Measurements from ENCODE around the gene PSMD13. TPM values are rescaled to one million over a fixed set of nuclear protein-coding genes. Genes with fewer than 3 reads are reported as not detected.

Gene PSMD13
- total RNA-seq, 1 experiment from 2014 or later: 179 TPM

- H3K4me3 ChIP-seq (replicated peaks in 1 of 2; ENCODE audit: low read depth in 1 of 2, low read length in 2 of 2): no peak overlapping the region
- no peaks in the 10 kb centered on the region for H3K27me3 ChIP-seq (ENCODE audit: insufficient read depth, low read length)
- no peaks in the 10 kb centered on the region for H3K36me3 ChIP-seq (ENCODE audit: control insufficient read depth in 1 of 2, insufficient read depth in 2 of 2, low read length in 2 of 2)
- no peaks in the 10 kb centered on the region for H3K9me2 ChIP-seq (ENCODE audit: insufficient read depth)
- BruUV-seq (replicated peaks): no TSS peak
- H3K27ac ChIP-seq (ENCODE audit: low read depth, low read length): no peak overlapping the region
- H3K4me1 ChIP-seq (ENCODE audit: control insufficient read depth in 1 of 2, insufficient read depth in 2 of 2, low read length in 2 of 2): no peaks in the 10 kb centered on the region
- H3K4me2 ChIP-seq (ENCODE audit: low read length): no peak overlapping the region
- H4K20me1 ChIP-seq (ENCODE audit: insufficient read depth): no peaks in the 10 kb centered on the region
- ChIA-PET CTCF (no interaction called here), RAD21 (ENCODE audit: low non-redundant PET in 1 of 2, low total read pairs in 2 of 2, uncharacterized antibody in 2 of 2, unreplicated experiment in 2 of 2) (no interaction called here), POLR2A (no interaction called here)
- ATAC-seq (no peak), DNase-seq (ENCODE audit: low read depth, low spot score) (no peak)
- H3K9me3 ChIP-seq (ENCODE audit: control insufficient read depth in 1 of 2, insufficient read depth in 1 of 2, low read depth in 1 of 2, low read length in 2 of 2): no peaks in the 10 kb centered on the region
- TF ChIP-seq SRF (IDR thresholded peaks at IDR 0.05; ENCODE audit: low read depth) (no peak), SP1 (IDR thresholded peaks at IDR 0.05; ENCODE audit: low read depth) (no peak), FOSL1 (IDR thresholded peaks at IDR 0.05; ENCODE audit: low read depth) (no peak), ZNF274 (IDR thresholded peaks at IDR 0.05; ENCODE audit: low read depth, low read length) (no peak), CEBPB (IDR thresholded peaks at IDR 0.05; ENCODE audit: low read depth) (no peak), POLR2A (IDR thresholded peaks at IDR 0.05; ENCODE audit: borderline replicate concordance, extremely low read depth, insufficient read depth, insufficient read length) (no peak), MAX (IDR thresholded peaks at IDR 0.05) (no peak), ELF1 (IDR thresholded peaks at IDR 0.05; ENCODE audit: borderline replicate concordance, low read depth) (no peak), YY1 (IDR thresholded peaks at IDR 0.05; ENCODE audit: extremely low read depth, insufficient replicate concordance, low read depth, low read length) (no peak), TCF7L2 (IDR thresholded peaks at IDR 0.05; ENCODE audit: borderline replicate concordance, extremely low read depth, insufficient read depth, insufficient read length) (no peak), EZH2phosphoT487 (IDR thresholded peaks at IDR 0.05; ENCODE audit: borderline replicate concordance) (no peak), EZH2 (IDR thresholded peaks at IDR 0.05) (no peak), CBX3 (IDR thresholded peaks at IDR 0.05; ENCODE audit: low read depth) (no peak), EGR1 (IDR thresholded peaks at IDR 0.05; ENCODE audit: low read depth) (no peak), SIN3A (IDR thresholded peaks at IDR 0.05; ENCODE audit: low read depth) (no peak)
- TF ChIP-seq, protein P1, sequence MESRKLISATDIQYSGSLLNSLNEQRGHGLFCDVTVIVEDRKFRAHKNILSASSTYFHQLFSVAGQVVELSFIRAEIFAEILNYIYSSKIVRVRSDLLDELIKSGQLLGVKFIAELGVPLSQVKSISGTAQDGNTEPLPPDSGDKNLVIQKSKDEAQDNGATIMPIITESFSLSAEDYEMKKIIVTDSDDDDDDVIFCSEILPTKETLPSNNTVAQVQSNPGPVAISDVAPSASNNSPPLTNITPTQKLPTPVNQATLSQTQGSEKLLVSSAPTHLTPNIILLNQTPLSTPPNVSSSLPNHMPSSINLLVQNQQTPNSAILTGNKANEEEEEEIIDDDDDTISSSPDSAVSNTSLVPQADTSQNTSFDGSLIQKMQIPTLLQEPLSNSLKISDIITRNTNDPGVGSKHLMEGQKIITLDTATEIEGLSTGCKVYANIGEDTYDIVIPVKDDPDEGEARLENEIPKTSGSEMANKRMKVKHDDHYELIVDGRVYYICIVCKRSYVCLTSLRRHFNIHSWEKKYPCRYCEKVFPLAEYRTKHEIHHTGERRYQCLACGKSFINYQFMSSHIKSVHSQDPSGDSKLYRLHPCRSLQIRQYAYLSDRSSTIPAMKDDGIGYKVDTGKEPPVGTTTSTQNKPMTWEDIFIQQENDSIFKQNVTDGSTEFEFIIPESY (IDR thresholded peaks at IDR 0.05; ENCODE audit: extremely low read depth, insufficient replicate concordance, low read length): no peak
- TF ChIP-seq, protein P2, sequence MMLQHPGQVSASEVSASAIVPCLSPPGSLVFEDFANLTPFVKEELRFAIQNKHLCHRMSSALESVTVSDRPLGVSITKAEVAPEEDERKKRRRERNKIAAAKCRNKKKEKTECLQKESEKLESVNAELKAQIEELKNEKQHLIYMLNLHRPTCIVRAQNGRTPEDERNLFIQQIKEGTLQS (IDR thresholded peaks at IDR 0.05): no peak
- TF ChIP-seq, protein P3, sequence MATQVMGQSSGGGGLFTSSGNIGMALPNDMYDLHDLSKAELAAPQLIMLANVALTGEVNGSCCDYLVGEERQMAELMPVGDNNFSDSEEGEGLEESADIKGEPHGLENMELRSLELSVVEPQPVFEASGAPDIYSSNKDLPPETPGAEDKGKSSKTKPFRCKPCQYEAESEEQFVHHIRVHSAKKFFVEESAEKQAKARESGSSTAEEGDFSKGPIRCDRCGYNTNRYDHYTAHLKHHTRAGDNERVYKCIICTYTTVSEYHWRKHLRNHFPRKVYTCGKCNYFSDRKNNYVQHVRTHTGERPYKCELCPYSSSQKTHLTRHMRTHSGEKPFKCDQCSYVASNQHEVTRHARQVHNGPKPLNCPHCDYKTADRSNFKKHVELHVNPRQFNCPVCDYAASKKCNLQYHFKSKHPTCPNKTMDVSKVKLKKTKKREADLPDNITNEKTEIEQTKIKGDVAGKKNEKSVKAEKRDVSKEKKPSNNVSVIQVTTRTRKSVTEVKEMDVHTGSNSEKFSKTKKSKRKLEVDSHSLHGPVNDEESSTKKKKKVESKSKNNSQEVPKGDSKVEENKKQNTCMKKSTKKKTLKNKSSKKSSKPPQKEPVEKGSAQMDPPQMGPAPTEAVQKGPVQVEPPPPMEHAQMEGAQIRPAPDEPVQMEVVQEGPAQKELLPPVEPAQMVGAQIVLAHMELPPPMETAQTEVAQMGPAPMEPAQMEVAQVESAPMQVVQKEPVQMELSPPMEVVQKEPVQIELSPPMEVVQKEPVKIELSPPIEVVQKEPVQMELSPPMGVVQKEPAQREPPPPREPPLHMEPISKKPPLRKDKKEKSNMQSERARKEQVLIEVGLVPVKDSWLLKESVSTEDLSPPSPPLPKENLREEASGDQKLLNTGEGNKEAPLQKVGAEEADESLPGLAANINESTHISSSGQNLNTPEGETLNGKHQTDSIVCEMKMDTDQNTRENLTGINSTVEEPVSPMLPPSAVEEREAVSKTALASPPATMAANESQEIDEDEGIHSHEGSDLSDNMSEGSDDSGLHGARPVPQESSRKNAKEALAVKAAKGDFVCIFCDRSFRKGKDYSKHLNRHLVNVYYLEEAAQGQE (IDR thresholded peaks at IDR 0.05; ENCODE audit: low read depth): no peak
- TF ChIP-seq, protein P4, sequence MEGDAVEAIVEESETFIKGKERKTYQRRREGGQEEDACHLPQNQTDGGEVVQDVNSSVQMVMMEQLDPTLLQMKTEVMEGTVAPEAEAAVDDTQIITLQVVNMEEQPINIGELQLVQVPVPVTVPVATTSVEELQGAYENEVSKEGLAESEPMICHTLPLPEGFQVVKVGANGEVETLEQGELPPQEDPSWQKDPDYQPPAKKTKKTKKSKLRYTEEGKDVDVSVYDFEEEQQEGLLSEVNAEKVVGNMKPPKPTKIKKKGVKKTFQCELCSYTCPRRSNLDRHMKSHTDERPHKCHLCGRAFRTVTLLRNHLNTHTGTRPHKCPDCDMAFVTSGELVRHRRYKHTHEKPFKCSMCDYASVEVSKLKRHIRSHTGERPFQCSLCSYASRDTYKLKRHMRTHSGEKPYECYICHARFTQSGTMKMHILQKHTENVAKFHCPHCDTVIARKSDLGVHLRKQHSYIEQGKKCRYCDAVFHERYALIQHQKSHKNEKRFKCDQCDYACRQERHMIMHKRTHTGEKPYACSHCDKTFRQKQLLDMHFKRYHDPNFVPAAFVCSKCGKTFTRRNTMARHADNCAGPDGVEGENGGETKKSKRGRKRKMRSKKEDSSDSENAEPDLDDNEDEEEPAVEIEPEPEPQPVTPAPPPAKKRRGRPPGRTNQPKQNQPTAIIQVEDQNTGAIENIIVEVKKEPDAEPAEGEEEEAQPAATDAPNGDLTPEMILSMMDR (IDR thresholded peaks at IDR 0.05 in 2 of 3, conservative IDR thresholded peaks at IDR 0.05 in 1 of 3; ENCODE audit: borderline replicate concordance in 1 of 3, insufficient read depth in 1 of 3, low read depth in 2 of 3, low read length in 2 of 3): no peak
- H3K79me2 ChIP-seq (ENCODE audit: insufficient read depth, low read length): no peaks in the 10 kb centered on the region
- no peak overlapping the region for H3K9ac ChIP-seq (ENCODE audit: low read length)
- H2AFZ ChIP-seq (ENCODE audit: low read depth, low read length, poor library complexity, severe bottlenecking): no peak overlapping the region
- intact Hi-C loops (cut with micrococcal nuclease): no loop called here
These were observed 8.9 kb upstream of the PSMD13 start for GRCh38 chr11:227824-228379.

Data from HCT116 (cell line).